Left lung (tissue), 10 donors: ENCODE measurements around the gene TFDP2. TPM values are rescaled to one million over a fixed set of nuclear protein-coding genes. Genes with fewer than 3 reads are reported as not detected.

Source experiments
- ATAC-seq: fragments of 200-7000 bp; cut with Tn5 transposase; one replicate; pipeline ENCODE4 v1.9.1; 2020; ENCODE audit warnings: moderate library complexity
- DNase-seq, 4 donors: peaks; one replicate each; pipeline ENCODE4 v3.0.0-alpha.2; 2013 to 2020
- H3K27ac ChIP-seq, 2 donors: fragments of 200-600 bp; sonication (generic) in 1 of 2; one replicate each; pipeline versions ENCODE4 v1.5.0 to v1.8.0; 2020 to 2021
- H3K27me3 ChIP-seq, 2 donors: fragments of 200-600 bp; sonication (generic) in 1 of 2; one replicate each; pipeline versions ENCODE4 v1.5.0 to v1.8.0; 2020 to 2021
- H3K36me3 ChIP-seq, 2 donors: fragments of 200-600 bp; sonication (generic) in 1 of 2; one replicate each; pipeline versions ENCODE4 v1.5.0 to v1.8.0; 2020 to 2021
- H3K4me1 ChIP-seq, 2 donors: fragments of 200-600 bp; one replicate each; pipeline ENCODE4 v1.8.0; 2021
- H3K4me3 ChIP-seq, 2 donors: fragments of 200-600 bp; sonication (generic) in 1 of 2; one replicate each; pipeline versions ENCODE4 v1.5.0 to v1.8.0; 2020 to 2021; ENCODE audit warnings: mild to moderate bottlenecking in 1 of 2
- H3K9me3 ChIP-seq, 2 donors: fragments of 200-600 bp; sonication (generic) in 1 of 2; one replicate each; pipeline versions ENCODE4 v1.5.0 to v1.8.0; 2020 to 2021
- intact Hi-C, 2 donors: fragments of 100-400 bp; cut with DNase I; formaldehyde crosslinking; loops; one replicate each; pipeline versions ENCODE4 v1.11.2 to v1.14.2; 2022
- polyA plus RNA-seq, 6 donors: library from polyadenylated mRNA; unstranded; fragments of 120-200 nt; gene quantifications; one replicate each; pipeline ENCODE4 v1.2.1, GENCODE V29; 2013; ENCODE audit not compliant: insufficient read length in 6 of 6
- total RNA-seq, 2 donors: library from RNA; stranded (reverse); fragmentation: NEBNext Ultra II Directional; extraction: Animal tissue kit (Norgen Biotek cat#: 25700); gene quantifications; one replicate each; pipeline ENCODE4 v1.2.1, GENCODE V29; 2021
- TF ChIP-seq, protein P1 (sequence below), 2 donors: fragments of 200-600 bp; sonication (generic) in 1 of 2; IDR thresholded peaks; one replicate each; pipeline versions ENCODE4 v1.5.0 to v1.8.0; 2021; ENCODE audit warnings: antibody characterized with exemption in 2 of 2
- donor health status: DM: no; HTN: yes; CAD: no.
- donor health status: DM: no; HTN: no; CAD: no.

TFDP2 gene
- total and polyA plus RNA-seq, 8 donors: 21.2 to 73.0 (median 53.6) TPM

DNA sequence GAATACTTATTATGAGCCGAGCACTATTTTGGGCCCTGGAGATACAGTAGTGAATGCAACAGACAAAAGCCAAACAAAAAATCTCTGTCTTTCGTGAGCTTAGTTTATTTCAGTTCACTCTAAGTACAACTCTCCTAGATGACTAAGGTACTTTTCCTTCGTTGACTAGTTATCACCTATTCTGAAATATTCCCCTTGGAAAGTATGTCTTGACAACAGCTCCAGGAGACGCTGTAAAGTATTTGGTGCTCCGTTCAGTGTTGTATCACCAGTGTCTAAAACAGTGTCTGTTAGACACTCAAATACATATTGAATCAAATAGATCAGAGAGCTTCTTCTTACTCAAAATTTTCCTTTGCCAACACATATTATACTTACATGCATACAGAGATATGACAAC lies 119.6 kb downstream of the TFDP2 start:
- intact Hi-C loops: no loop called here
- Histone ChIP-seq H3K9me3 (peaks cover 0 to 2% of the 10 kb centered on the region in 2 donors), H3K4me1 (peaks cover 8 to 30% of the 10 kb centered on the region in 2 donors), H3K36me3 (no peaks in the 10 kb centered on the region), H3K4me3 (no peak overlapping the region), H3K27ac (peak overlapping the region in 1 of 2 donors; percentile 7), H3K27me3 (no peaks in the 10 kb centered on the region)
- DNase-seq (no peak), ATAC-seq (no peak)
- TF ChIP-seq, protein P1, sequence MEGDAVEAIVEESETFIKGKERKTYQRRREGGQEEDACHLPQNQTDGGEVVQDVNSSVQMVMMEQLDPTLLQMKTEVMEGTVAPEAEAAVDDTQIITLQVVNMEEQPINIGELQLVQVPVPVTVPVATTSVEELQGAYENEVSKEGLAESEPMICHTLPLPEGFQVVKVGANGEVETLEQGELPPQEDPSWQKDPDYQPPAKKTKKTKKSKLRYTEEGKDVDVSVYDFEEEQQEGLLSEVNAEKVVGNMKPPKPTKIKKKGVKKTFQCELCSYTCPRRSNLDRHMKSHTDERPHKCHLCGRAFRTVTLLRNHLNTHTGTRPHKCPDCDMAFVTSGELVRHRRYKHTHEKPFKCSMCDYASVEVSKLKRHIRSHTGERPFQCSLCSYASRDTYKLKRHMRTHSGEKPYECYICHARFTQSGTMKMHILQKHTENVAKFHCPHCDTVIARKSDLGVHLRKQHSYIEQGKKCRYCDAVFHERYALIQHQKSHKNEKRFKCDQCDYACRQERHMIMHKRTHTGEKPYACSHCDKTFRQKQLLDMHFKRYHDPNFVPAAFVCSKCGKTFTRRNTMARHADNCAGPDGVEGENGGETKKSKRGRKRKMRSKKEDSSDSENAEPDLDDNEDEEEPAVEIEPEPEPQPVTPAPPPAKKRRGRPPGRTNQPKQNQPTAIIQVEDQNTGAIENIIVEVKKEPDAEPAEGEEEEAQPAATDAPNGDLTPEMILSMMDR (IDR thresholded peaks at IDR 0.05): no peak

DNA sequence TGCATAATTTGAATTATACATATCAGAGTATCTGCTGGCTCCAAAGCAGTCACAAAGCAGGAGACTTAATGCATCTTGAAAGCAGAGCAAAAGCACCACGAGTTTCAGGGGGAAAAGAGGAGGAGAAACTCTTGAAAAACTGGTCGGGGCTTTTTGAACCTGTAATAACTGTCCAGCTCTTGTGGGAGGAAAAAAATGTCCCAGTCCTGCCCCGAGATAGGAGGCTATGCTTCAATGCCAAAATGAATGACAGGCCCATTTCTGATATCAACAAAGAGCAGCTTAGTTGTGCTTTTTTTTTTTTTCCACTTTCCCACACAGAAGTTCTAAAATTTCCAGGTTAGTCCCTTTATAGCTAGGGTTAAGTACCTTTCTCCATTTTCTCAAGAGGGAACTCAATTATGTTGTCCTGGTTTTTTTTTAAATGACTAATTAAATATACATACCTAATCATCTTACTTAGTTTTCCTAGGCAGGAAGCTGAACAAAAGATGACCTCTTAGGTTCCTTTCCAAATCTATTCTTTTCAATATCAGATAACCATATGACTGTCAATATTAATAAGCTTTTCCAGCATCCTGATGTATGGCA lies 120.2 kb downstream of the TFDP2 start:
- no peaks in the 10 kb centered on the region for H3K27me3 ChIP-seq
- H3K4me1 ChIP-seq: peaks cover 8 to 30% of the 10 kb centered on the region in 2 donors
- H3K9me3 ChIP-seq: no peaks in the 10 kb centered on the region
- no peak overlapping the region for H3K4me3 ChIP-seq
- intact Hi-C loops: no loop called here
- TF ChIP-seq, protein P1 (IDR thresholded peaks at IDR 0.05): no peak
- ATAC-seq (no peak), DNase-seq (no peak)
- no peaks in the 10 kb centered on the region for H3K36me3 ChIP-seq
- H3K27ac ChIP-seq: peak overlapping the region in 1 of 2 donors; percentile 7

DNA sequence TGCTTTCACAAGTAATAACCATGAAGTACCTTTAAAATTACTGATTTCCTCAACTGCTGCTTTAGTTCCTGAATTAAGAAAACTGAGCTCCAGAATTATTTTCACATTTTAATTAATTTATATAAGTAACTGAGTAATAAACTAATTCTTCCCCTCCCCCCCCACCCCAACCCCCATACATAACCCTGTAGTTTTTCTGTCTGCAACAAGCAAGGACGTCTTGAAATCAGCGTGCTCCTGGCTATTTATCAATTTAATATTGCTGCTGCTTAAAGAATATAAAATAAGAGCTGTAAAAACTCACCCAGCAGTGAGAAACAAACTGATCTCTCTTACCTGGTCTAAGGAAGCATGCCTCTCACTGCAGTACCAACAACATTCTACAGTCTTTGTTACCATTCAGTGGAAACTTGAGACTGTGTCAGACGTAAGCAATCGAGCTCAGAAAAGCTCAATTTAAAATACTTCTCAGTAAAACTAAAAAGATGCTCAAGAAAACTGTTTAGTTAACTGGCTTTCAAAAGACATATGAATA lies 121.0 kb downstream of the TFDP2 start:
- H3K27ac ChIP-seq: peak overlapping the region in 1 of 2 donors; percentile 9
- intact Hi-C loops: no loop called here
- DNase-seq (peak in 2 of 4 donors; percentile 65 to 71), ATAC-seq (peak; percentile 95)
- no peaks in the 10 kb centered on the region for H3K27me3 ChIP-seq
- H3K9me3 ChIP-seq: no peaks in the 10 kb centered on the region
- TF ChIP-seq, protein P1 (IDR thresholded peaks at IDR 0.05): peak in 1 of 2 donors; percentile 20
- no peaks in the 10 kb centered on the region for H3K36me3 ChIP-seq
- H3K4me3 ChIP-seq: peak overlapping the region; percentile 13 to 42
- peaks cover 8 to 30% of the 10 kb centered on the region in 2 donors for H3K4me1 ChIP-seq

DNA sequence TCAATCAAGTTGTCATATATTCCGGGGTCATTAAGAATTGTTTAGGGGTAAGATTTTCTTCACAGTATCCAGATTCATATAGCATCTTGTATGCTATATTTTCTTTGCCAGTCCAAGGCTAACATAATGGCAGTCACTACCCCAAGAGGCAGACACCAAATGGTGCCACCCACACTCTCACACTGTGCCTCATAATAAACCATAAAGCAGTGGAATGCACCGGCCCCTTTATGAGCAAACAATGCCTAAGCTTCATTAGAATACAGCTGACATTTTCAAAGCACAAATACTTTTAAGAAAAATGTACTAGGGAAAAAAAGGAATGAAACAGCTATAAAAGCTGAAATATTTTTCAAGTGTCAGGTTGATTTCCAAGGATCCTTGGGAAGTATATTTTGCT lies 121.6 kb downstream of the TFDP2 start:
- ATAC-seq (peak; percentile 92), DNase-seq (peak in 1 of 4 donors; percentile 28)
- Histone ChIP-seq H3K4me1 (peaks cover 8 to 30% of the 10 kb centered on the region in 2 donors), H3K4me3 (peak overlapping the region; percentile 13 to 42), H3K36me3 (no peaks in the 10 kb centered on the region), H3K9me3 (no peaks in the 10 kb centered on the region), H3K27ac (peak overlapping the region; percentile 9 to 28), H3K27me3 (no peaks in the 10 kb centered on the region)
- TF ChIP-seq, protein P1 (IDR thresholded peaks at IDR 0.05): no peak
- intact Hi-C loops: no loop called here

DNA sequence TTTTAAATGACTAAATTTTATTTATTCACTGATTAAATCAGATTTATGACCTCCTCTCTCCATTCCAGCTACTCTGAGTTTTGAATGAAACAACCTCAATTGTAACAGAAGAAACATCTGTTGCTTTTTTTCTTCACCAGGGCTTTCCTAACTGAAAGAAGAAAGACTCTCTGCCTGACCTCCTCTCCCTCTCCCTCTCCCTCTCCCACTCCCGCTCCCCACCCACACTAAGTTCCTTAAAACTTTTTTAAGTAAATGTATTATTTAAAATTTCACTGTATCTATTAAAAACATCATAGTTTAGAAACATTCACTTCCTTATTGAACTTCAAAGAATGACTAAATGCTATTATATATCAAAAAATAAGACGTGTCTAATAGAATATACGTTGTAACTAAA lies 122.0 kb downstream of the TFDP2 start:
- peak overlapping the region; percentile 9 to 28 for H3K27ac ChIP-seq
- H3K4me3 ChIP-seq: peak overlapping the region; percentile 13 to 42

More for the DNA sequence above, 122.0 kb downstream of the TFDP2 start:
- intact Hi-C loops: no loop called here
- Histone ChIP-seq H3K36me3 (no peaks in the 10 kb centered on the region), H3K4me1 (peaks cover 8 to 30% of the 10 kb centered on the region in 2 donors), H3K27me3 (no peaks in the 10 kb centered on the region), H3K9me3 (no peaks in the 10 kb centered on the region)
- peak; percentile 45 for ATAC-seq
- TF ChIP-seq, protein P1 (IDR thresholded peaks at IDR 0.05): no peak
- peak in 1 of 4 donors; percentile 28 for DNase-seq
